IMR-90 (cell line): ENCODE results near the gene FZD7.

ENCODE experiments used
- BHLHE40 ChIP-seq: fragments of 150-350 bp; IDR thresholded peaks from 2 replicates; pipeline ENCODE4 v1.6.1; 2016; ENCODE audit warnings: mild to moderate bottlenecking, low read depth, low read length
- CEBPB ChIP-seq: IDR thresholded peaks from 2 replicates; pipeline ENCODE4 v1.6.1; 2012; ENCODE audit warnings: low read depth, low read length, improper control_type of control experiment
- FOS ChIP-seq: fragments of 150-350 bp; IDR thresholded peaks from 2 replicates; pipeline ENCODE4 v1.6.1; 2016; ENCODE audit warnings: low read depth, low read length
- NFE2L2 ChIP-seq: fragments of 150-350 bp; IDR thresholded peaks from 2 replicates; pipeline ENCODE4 v1.6.1; 2016; ENCODE audit warnings: low read depth, mild to moderate bottlenecking, low read length
- POLR2A ChIP-seq: IDR thresholded peaks from 2 replicates; pipeline ENCODE4 v1.6.1; 2012; ENCODE audit warnings: mild to moderate bottlenecking, low read depth, low read length
- RAD21 ChIP-seq: IDR thresholded peaks from 2 replicates; pipeline ENCODE4 v1.6.1; 2012; ENCODE audit warnings: low read length, improper control_type of control experiment
- RFX5 ChIP-seq: IDR thresholded peaks from 2 replicates; pipeline ENCODE4 v1.8.0; 2012; ENCODE audit warnings: low read depth, mild to moderate bottlenecking, low read length, moderate library complexity
- SMC3 ChIP-seq: fragments of 150-350 bp; IDR thresholded peaks from 2 replicates; pipeline ENCODE4 v1.6.1; 2016; ENCODE audit warnings: low read depth, mild to moderate bottlenecking, antibody characterized with exemption, low read length, moderate library complexity
- TF ChIP-seq, protein P1 (sequence below): conservative IDR thresholded peaks from 2 replicates; pipeline ENCODE4 v1.5.1; 2012; ENCODE audit warnings: mild to moderate bottlenecking, low read depth, low read length, improper control_type of control experiment

- TF ChIP-seq CEBPB = no peak
- TF ChIP-seq, protein P1, sequence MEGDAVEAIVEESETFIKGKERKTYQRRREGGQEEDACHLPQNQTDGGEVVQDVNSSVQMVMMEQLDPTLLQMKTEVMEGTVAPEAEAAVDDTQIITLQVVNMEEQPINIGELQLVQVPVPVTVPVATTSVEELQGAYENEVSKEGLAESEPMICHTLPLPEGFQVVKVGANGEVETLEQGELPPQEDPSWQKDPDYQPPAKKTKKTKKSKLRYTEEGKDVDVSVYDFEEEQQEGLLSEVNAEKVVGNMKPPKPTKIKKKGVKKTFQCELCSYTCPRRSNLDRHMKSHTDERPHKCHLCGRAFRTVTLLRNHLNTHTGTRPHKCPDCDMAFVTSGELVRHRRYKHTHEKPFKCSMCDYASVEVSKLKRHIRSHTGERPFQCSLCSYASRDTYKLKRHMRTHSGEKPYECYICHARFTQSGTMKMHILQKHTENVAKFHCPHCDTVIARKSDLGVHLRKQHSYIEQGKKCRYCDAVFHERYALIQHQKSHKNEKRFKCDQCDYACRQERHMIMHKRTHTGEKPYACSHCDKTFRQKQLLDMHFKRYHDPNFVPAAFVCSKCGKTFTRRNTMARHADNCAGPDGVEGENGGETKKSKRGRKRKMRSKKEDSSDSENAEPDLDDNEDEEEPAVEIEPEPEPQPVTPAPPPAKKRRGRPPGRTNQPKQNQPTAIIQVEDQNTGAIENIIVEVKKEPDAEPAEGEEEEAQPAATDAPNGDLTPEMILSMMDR = no peak
- no peak for TF ChIP-seq SMC3
- TF ChIP-seq POLR2A = no peak
- TF ChIP-seq RFX5 = no peak
- TF ChIP-seq FOS = no peak
- TF ChIP-seq BHLHE40 = no peak
- TF ChIP-seq NFE2L2 = no peak
- no peak for TF ChIP-seq RAD21
Measured at GRCh38 chr2:201992960-201993359, 40.7 kb upstream of the FZD7 start.
